Measurements from ENCODE around the gene C1orf185. TPM values are rescaled to one million over a fixed set of nuclear protein-coding genes. Genes with fewer than 3 reads are reported as not detected.

Gene C1orf185
- total RNA-seq, result not detected
- not detected for polyA plus RNA-seq

DNA sequence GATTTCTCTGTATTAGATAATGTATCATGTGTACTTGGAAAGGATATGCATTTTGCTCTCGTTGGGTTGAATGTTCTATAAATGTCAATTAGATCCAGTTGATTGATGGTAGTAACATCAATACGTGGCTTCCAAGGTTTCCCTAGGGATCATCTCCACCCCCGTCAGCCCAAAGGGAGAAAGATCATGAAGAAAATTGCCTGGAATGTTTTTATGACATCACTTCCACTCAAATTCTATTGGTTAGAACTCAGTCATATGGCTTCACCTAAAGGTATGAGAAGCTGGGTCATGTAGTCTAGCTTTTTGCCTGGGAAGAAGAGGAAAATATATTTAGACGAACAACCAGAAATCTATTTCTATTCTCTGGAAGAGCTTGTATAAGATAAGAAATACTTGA is at the start of gene C1orf185:
TSS of gene C1orf185 (plus strand) at position 253 of the 400 bp plus-strand sequence. CDS start at position 259, 6 bp downstream.
- WGBS, 2 donors, result 59 to 61% methylated on average over 4 of the region's 4 CpGs
- no peaks in the 10 kb centered on the region for H3K9me3 ChIP-seq
- TF ChIP-seq EP300 (IDR thresholded peaks at IDR 0.05) (no peak), POLR2A (IDR thresholded peaks at IDR 0.05) (no peak), POLR2AphosphoS5 (IDR thresholded peaks at IDR 0.05) (no peak)

DNA sequence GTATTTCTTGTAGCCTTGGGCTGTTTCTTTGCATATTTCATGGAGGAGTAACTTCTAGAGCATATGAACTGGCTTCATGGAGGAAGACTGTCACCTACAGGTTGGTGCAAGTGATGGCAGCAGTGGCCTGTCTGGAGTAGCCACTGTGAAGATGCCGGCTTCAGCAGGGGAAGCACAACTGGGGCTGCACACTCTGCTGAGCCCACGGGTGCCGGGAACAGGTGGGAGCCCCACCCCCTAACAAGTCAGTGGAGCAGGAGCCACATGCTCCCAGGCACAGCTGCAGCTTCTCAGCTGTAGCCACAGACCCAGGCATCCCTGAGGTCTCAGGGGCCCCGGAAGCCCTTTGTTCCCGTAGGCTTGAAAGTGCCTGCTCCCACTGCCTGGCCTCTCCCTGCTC is 43.2 kb upstream of the C1orf185 start:
- Histone ChIP-seq H3K4me3 (no peak overlapping the region), H3K9me3 (peaks cover 0 to 3% (median 1%) of the 10 kb centered on the region in 4 donors), H3K36me3 (no peaks in the 10 kb centered on the region), H3K4me1 (no peaks in the 10 kb centered on the region), H3K27ac (no peak overlapping the region), H3K27me3 (no peaks in the 10 kb centered on the region)
- TF ChIP-seq POLR2AphosphoS5 (IDR thresholded peaks at IDR 0.05) (no peak), POLR2A (IDR thresholded peaks at IDR 0.05) (no peak), EP300 (IDR thresholded peaks at IDR 0.05) (no peak)
- TF ChIP-seq, protein P1, sequence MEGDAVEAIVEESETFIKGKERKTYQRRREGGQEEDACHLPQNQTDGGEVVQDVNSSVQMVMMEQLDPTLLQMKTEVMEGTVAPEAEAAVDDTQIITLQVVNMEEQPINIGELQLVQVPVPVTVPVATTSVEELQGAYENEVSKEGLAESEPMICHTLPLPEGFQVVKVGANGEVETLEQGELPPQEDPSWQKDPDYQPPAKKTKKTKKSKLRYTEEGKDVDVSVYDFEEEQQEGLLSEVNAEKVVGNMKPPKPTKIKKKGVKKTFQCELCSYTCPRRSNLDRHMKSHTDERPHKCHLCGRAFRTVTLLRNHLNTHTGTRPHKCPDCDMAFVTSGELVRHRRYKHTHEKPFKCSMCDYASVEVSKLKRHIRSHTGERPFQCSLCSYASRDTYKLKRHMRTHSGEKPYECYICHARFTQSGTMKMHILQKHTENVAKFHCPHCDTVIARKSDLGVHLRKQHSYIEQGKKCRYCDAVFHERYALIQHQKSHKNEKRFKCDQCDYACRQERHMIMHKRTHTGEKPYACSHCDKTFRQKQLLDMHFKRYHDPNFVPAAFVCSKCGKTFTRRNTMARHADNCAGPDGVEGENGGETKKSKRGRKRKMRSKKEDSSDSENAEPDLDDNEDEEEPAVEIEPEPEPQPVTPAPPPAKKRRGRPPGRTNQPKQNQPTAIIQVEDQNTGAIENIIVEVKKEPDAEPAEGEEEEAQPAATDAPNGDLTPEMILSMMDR (IDR thresholded peaks at IDR 0.05), result no peak
- 79 to 84% methylated on average over 5 of the region's 5 CpGs for WGBS, 2 donors
- intact Hi-C loops (cut with DNase I), result no loop called here
- no peak for DNase-seq

More for the DNA sequence above, at the start of gene C1orf185:
- H3K4me1 ChIP-seq, result no peaks in the 10 kb centered on the region
- H3K27ac ChIP-seq, result no peak within 1 kb of the TSS
- H3K36me3 ChIP-seq, result no peaks in the 10 kb centered on the region
- H3K27me3 ChIP-seq, result no peaks in the 10 kb centered on the region
- intact Hi-C loops (cut with DNase I), result no loop called here
- H3K4me3 ChIP-seq, result no peak within 1 kb of the TSS
- DNase-seq, result no peak

DNA sequence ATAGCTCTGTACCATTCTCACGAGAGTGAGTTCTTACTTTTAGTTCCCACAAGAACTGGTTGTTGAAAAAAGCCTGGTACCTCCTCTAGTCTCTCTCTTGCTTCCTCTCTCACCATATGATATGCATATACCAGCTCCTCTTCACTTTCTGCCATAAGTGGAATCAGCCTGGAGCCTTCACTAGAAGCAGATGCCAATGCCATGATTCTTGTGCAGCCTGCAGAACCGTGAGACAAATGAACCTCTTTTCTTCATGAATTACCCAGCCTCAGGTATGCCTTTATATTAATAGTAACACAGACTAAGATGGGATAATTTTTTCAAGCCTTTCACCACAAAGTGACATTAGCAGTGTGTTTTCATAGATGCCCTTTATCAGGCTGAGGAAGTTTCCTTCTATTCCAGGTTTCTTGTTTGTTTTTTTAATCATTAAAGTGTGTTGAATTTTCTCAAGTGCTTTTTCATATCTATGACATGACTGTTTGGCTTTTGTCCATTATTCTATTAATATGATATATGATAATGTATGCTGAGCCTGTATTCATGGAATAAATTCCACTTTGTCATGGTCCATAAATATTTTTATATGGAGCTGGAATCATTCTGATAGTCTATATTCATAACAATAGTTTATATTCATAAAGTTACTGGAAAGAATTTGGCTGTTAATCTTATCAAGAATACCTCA is 40.7 kb upstream of the C1orf185 start:
- no peak for DNase-seq
- Histone ChIP-seq H3K4me3 (no peak overlapping the region), H3K9me3 (peaks cover 0 to 3% (median 1%) of the 10 kb centered on the region in 4 donors), H3K27me3 (no peaks in the 10 kb centered on the region), H3K27ac (no peak overlapping the region), H3K4me1 (no peaks in the 10 kb centered on the region), H3K36me3 (no peaks in the 10 kb centered on the region)
- TF ChIP-seq POLR2A (IDR thresholded peaks at IDR 0.05) (no peak), POLR2AphosphoS5 (IDR thresholded peaks at IDR 0.05) (no peak), EP300 (IDR thresholded peaks at IDR 0.05) (no peak)
- TF ChIP-seq, protein P1 (IDR thresholded peaks at IDR 0.05), result no peak
- intact Hi-C loops (cut with DNase I), result no loop called here
- 88% methylated on average over 2 of the region's 2 CpGs for WGBS, 2 donors

DNA sequence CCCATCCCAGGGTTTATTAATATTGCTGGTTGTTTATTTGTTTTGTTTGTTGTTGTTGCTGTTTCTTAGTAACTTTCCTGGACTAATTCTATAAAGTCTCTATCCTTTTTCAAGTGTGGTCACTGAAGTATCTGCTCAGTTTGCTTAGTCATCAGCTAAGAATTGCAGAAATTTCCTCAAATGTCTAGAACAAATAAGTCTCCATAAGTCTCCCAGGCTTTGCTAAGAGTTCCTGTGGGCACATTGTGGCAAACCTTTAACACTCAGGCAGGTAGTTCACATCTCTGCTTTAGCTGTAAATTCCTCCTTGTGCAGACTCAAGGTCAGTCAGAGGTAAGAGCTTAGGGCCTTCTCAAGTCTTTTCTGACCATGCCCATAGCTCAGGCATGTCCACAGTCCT is 38.9 kb upstream of the C1orf185 start:
- Histone ChIP-seq H3K27ac (no peak overlapping the region), H3K36me3 (no peaks in the 10 kb centered on the region), H3K4me1 (no peaks in the 10 kb centered on the region), H3K9me3 (no peaks in the 10 kb centered on the region), H3K27me3 (no peaks in the 10 kb centered on the region), H3K4me3 (no peak overlapping the region)
- intact Hi-C loops (cut with DNase I), result no loop called here
- DNase-seq, result no peak
- TF ChIP-seq, protein P1 (IDR thresholded peaks at IDR 0.05), result no peak
- TF ChIP-seq POLR2AphosphoS5 (IDR thresholded peaks at IDR 0.05), result no peak
- no peak for TF ChIP-seq POLR2A (IDR thresholded peaks at IDR 0.05)
- TF ChIP-seq EP300 (IDR thresholded peaks at IDR 0.05), result no peak

DNA sequence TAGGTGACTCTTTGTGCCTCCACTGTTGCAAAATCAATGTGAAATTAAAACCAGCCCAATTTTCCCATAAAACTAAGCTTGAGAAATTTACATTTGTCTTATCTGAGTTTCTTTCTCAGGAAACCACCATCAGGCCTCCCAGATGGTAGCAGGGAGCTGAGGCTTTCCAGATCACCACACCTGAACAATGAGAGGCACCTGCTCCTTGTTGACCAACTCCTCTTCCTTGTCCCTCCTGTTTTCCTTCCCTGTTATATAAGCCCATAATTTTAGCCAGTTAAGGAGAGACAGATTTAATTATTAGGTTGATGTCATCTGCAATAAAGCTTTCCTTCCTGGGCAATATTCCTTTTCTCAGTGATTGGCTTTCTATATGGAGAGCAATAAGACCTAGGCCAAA is 32.0 kb upstream of the C1orf185 start:
- DNase-seq, result no peak
- TF ChIP-seq POLR2A (IDR thresholded peaks at IDR 0.05) (no peak), POLR2AphosphoS5 (IDR thresholded peaks at IDR 0.05) (no peak), EP300 (IDR thresholded peaks at IDR 0.05) (no peak)
- TF ChIP-seq, protein P1 (IDR thresholded peaks at IDR 0.05), result no peak
- H3K4me3 ChIP-seq, result no peak overlapping the region
- no peaks in the 10 kb centered on the region for H3K27me3 ChIP-seq
- H3K36me3 ChIP-seq, result no peaks in the 10 kb centered on the region
- no peaks in the 10 kb centered on the region for H3K4me1 ChIP-seq
- intact Hi-C loops (cut with DNase I), result no loop called here
- H3K27ac ChIP-seq, result no peak overlapping the region
- H3K9me3 ChIP-seq, result no peaks in the 10 kb centered on the region

All from sigmoid colon (tissue), 7 donors.